GM04504 (cell line): ENCODE data around the gene NUCB1.

Source experiments
- DNase-seq: peaks from one replicate; pipeline ENCODE4 v3.0.0-alpha.2; 2012; ENCODE audit warnings: low read depth

The NUCB1 gene

GRCh38 chr19:48935864-48936263, 35.8 kb downstream of the NUCB1 start:
- DNase-seq, result no peak

- DNase-seq, result no peak
These were observed 38.1 kb downstream of the NUCB1 start for GRCh38 chr19:48938256-48938655.

- DNase-seq, result no peak
These were observed 40.8 kb downstream of the NUCB1 start for GRCh38 chr19:48940902-48941301.

- no peak for DNase-seq
These were observed 43.0 kb downstream of the NUCB1 start for GRCh38 chr19:48943081-48943480.

GRCh38 chr19:48945415-48945814, 45.3 kb downstream of the NUCB1 start:
- DNase-seq, result no peak

- DNase-seq, result no peak
These were observed 45.7 kb downstream of the NUCB1 start for GRCh38 chr19:48945817-48946216.

GRCh38 chr19:48946463-48947257, 46.5 kb downstream of the NUCB1 start:
- DNase-seq, result no peak

- no peak for DNase-seq
These were observed 47.1 kb downstream of the NUCB1 start for GRCh38 chr19:48947258-48947542.

DNA sequence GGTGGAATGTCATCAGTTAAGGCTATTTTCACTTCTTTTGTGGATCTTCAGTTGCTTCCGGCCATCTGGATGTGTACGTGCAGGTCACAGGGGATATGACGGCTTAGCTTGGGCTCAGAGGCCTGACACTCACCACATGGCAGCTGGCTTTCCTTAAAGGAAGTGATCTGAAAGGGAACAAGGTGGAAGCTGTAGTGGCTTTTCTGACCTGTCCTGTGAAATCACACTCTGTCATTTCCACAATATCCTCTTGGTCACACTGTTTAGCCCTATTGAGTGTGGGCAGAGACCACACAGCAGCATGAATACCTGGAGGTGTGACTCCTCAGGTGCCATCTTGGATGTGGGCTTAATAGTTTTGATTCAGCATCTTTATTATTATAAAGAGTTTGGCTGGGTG, 50.0 kb downstream of the NUCB1 start:
- DNase-seq, result no peak

DNA sequence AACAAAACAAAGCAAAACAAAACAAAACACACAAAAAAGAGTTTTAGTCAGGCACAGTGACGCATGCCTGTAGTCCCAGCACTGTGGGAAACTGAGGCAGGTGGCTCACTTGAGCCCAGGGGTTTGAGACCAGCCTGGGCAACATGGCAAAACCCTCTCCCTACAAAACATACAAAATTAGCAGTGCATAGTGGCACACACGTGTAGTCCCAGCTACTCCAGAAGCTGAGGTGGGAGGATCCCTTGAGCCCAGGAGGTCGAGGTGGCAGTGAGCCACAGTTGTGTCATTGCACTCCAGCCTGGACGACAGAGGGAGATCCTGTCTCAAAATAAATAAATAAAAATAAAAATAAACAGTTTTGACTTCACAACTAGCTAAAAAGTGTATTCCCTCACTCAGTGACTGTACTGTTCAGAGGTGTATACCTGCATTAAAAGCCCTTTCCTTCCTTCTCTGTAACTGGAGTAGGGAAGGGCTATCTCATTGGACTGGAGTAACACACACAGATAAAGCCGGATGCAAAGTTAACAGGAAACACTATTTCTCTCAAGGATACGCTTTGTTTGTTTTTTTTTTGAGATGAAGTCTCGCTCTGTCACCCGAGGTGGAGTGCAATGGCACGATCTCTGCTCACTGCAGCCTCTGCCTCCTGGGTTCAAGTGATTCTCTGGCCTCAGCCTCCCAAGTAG, 50.9 kb downstream of the NUCB1 start:
- no peak for DNase-seq

GRCh38 chr19:48953141-48953540, 53.0 kb downstream of the NUCB1 start:
- no peak for DNase-seq

DNA sequence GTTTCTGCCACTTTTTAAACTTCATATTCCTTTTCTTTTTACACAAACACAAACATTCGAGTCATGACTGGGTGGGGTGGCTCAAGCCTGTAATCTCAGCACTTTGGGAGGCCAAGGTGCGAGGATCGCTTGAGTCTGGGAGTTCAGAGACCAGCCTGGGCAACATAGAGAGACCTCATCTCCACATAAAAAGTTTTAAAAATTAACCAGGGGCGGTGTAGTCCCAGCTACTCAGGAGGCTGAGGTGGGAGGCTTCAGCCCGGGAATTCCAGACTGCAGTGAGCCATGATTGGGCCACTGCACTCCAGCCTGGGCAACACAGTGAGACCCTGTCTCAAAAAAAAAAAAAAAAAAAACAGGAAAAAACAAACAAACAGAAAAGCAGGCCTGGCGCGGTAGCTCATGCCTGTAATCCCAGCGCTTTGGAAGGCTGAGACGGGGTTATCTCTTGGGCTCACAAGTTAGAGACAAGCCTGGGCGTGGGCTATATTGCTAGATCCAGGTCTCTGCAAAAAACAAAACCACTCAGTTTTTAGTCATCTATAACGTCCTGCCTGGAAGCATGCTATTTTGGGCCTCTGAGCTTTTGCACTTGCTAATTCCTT, 54.0 kb downstream of the NUCB1 start:
- DNase-seq, result no peak

GRCh38 chr19:48954595-48955307, 54.6 kb downstream of the NUCB1 start, which contains the start of gene BAX:
BAX (plus strand) TSS chr19:48954875; CDS start chr19:48954929, 54 bp downstream.
- DNase-seq, result peak; percentile 79

- no peak for DNase-seq
These were observed 55.3 kb downstream of the NUCB1 start for GRCh38 chr19:48955308-48955958.

DNA sequence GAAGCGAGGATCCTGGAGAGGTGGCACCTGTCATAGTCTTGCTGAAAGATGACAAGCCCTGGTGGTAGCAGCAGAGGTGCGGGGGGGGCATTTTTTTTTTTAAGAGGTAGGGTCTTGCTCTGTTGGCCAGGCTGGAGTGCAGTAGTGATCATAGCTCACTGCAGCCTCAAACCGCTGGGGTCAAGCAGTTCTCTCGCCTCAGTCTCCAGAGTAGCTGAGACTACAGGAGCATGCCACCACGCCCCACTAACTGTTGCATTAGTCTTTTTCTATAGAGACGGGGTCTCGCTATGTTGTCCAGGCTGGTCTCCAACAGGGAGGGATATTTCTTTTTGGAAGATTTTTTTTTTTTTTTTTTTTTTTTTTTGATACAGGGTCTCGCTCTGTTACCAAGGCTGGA, 57.9 kb downstream of the NUCB1 start:
- DNase-seq, result no peak

- no peak for DNase-seq
These were observed 59.5 kb downstream of the NUCB1 start for GRCh38 chr19:48959341-48960239.

- no peak for DNase-seq
These were observed 61.0 kb downstream of the NUCB1 start for GRCh38 chr19:48961051-48961649.

DNA sequence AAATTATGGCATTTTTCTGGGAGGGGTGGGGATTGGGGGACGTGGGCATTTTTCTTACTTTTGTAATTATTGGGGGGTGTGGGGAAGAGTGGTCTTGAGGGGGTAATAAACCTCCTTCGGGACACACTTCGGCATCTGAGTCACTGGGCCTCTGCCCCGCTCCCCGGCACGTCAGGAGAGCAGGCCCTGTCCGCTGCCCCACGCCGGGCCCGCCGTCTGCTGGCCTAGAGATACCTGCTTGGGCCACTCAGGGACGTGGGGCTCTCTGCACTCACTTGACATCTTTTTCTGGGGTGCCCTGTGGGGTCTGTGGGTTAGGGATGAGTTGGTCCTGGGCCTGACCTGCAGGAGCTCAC, 61.5 kb downstream of the NUCB1 start:
- DNase-seq, result no peak

- no peak for DNase-seq
These were observed 62.1 kb downstream of the NUCB1 start for GRCh38 chr19:48962029-48962848.

GRCh38 chr19:48962849-48963165, 62.7 kb downstream of the NUCB1 start:
- DNase-seq, result no peak
